ENCODE results near the gene XRCC3. TPM values are rescaled to one million over a fixed set of nuclear protein-coding genes. Genes with fewer than 3 reads are reported as not detected.

Gene XRCC3
- total RNA-seq, 1 donor from 2014 or later, result 5.2 TPM

GRCh38 chr14:103687712-103688111, 27.5 kb downstream of the XRCC3 start:
- Histone ChIP-seq H3K27me3 (ENCODE audit: insufficient read depth, low read length) (no peaks in the 10 kb centered on the region), H4K20me1 (ENCODE audit: insufficient read depth, low read length) (peaks cover 79% of the 10 kb centered on the region), H3K9me3 (ENCODE audit: insufficient read depth, low read depth, low read length) (no peaks in the 10 kb centered on the region), H3K9ac (ENCODE audit: low read length) (peak overlapping the region; percentile 21), H3K27ac (ENCODE audit: low read depth, low read length) (peak overlapping the region; percentile 67), H3K36me3 (ENCODE audit: insufficient read depth, low read length) (peaks cover 49% of the 10 kb centered on the region), H3K4me3 (ENCODE audit: insufficient read depth, low read depth, low read length) (no peak overlapping the region), H3K4me2 (ENCODE audit: low read length) (no peak overlapping the region), H2AFZ (ENCODE audit: low read depth, low read length) (no peak overlapping the region), H3K79me2 (ENCODE audit: insufficient read depth, low read length) (peaks cover 77% of the 10 kb centered on the region), H3K4me1 (ENCODE audit: insufficient read depth, low read length) (peaks cover 25% of the 10 kb centered on the region)
- FAIRE-seq (no peak), DNase-seq (ENCODE audit: low read depth) (no peak)
- no peaks in the 10 kb centered on the region for H3K27me3 Mint-ChIP-seq (ENCODE audit: low read depth, unreplicated experiment)
- peaks cover 7% of the 10 kb centered on the region for H3K36me3 Mint-ChIP-seq (ENCODE audit: low read depth, unreplicated experiment)
- no peaks in the 10 kb centered on the region for H3K9me3 Mint-ChIP-seq (ENCODE audit: unreplicated experiment)
- peak overlapping the region; percentile 41 for H3K27ac Mint-ChIP-seq (ENCODE audit: unreplicated experiment)
- H3K4me3 Mint-ChIP-seq (ENCODE audit: unreplicated experiment), result no peak overlapping the region
- peaks cover 13% of the 10 kb centered on the region for H3K4me1 Mint-ChIP-seq (ENCODE audit: low read depth, unreplicated experiment)
- TF ChIP-seq EZH2 (IDR thresholded peaks at IDR 0.05; ENCODE audit: insufficient read depth, low read length), result no peak
- no peak for TF ChIP-seq CTCF (IDR thresholded peaks at IDR 0.05; ENCODE audit: insufficient read depth, low read depth, low read length)

GRCh38 chr14:103686831-103687485, 28.3 kb downstream of the XRCC3 start:
- no peak overlapping the region for H3K4me3 ChIP-seq (ENCODE audit: insufficient read depth, low read depth, low read length)

More at GRCh38 chr14:103686831-103687485, 28.3 kb downstream of the XRCC3 start:
- TF ChIP-seq EZH2 (IDR thresholded peaks at IDR 0.05; ENCODE audit: insufficient read depth, low read length) (no peak), CTCF (IDR thresholded peaks at IDR 0.05; ENCODE audit: insufficient read depth, low read depth, low read length) (no peak)
- FAIRE-seq (no peak), DNase-seq (ENCODE audit: low read depth) (peak; percentile 45)
- peak overlapping the region; percentile 74 for H3K27ac ChIP-seq (ENCODE audit: low read depth, low read length)
- no peak overlapping the region for H2AFZ ChIP-seq (ENCODE audit: low read depth, low read length)
- peaks cover 76% of the 10 kb centered on the region for H4K20me1 ChIP-seq (ENCODE audit: insufficient read depth, low read length)
- H3K4me1 ChIP-seq (ENCODE audit: insufficient read depth, low read length), result peaks cover 25% of the 10 kb centered on the region
- peak overlapping the region; percentile 51 for H3K9ac ChIP-seq (ENCODE audit: low read length)
- H3K27ac Mint-ChIP-seq (ENCODE audit: unreplicated experiment), result peak overlapping the region; percentile 31
- H3K36me3 Mint-ChIP-seq (ENCODE audit: low read depth, unreplicated experiment), result peaks cover 7% of the 10 kb centered on the region
- H3K4me3 Mint-ChIP-seq (ENCODE audit: unreplicated experiment), result no peak overlapping the region
- no peaks in the 10 kb centered on the region for H3K9me3 Mint-ChIP-seq (ENCODE audit: unreplicated experiment)
- H3K27me3 ChIP-seq (ENCODE audit: insufficient read depth, low read length), result no peaks in the 10 kb centered on the region
- peaks cover 47% of the 10 kb centered on the region for H3K36me3 ChIP-seq (ENCODE audit: insufficient read depth, low read length)
- H3K79me2 ChIP-seq (ENCODE audit: insufficient read depth, low read length), result peaks cover 72% of the 10 kb centered on the region
- no peak overlapping the region for H3K4me2 ChIP-seq (ENCODE audit: low read length)
- no peaks in the 10 kb centered on the region for H3K27me3 Mint-ChIP-seq (ENCODE audit: low read depth, unreplicated experiment)
- H3K4me1 Mint-ChIP-seq (ENCODE audit: low read depth, unreplicated experiment), result peaks cover 13% of the 10 kb centered on the region
- H3K9me3 ChIP-seq (ENCODE audit: insufficient read depth, low read depth, low read length), result no peaks in the 10 kb centered on the region
